GM12892 (cell line): ENCODE data around the gene REG4.
A peak's percentile ranks its signal among the peaks of the same experiment; 100 is the strongest.
"Not testable (repeated sequence)": the region's sequence is repeated elsewhere in the genome, so short reads cannot be mapped to it uniquely, and the experiment has no call there.

Experiments
- DNase-seq: peaks from one replicate; pipeline ENCODE4 v3.0.0; 2011; ENCODE audit not compliant: insufficient read length
- FAIRE-seq: peaks from 2 replicates; lab custom pipeline; 2011; peaks lifted over from hg19 to GRCh38; lab: Jason Lieb, UNC
- POLR2A ChIP-seq: IDR thresholded peaks from 2 replicates; pipeline ENCODE4 v1.6.1; 2011; ENCODE audit warnings: low read depth, low read length, control low read depth
- POLR2AphosphoS5 ChIP-seq: IDR thresholded peaks from 2 replicates; pipeline ENCODE4 v1.6.1; 2011; ENCODE audit warnings: low read depth, low read length, control low read depth
- TAF1 ChIP-seq: IDR thresholded peaks from 2 replicates; pipeline ENCODE4 v1.6.1; 2011; ENCODE audit warnings: low read depth, mild to moderate bottlenecking, control low read depth, low read length, borderline replicate concordance

The REG4 gene

DNA sequence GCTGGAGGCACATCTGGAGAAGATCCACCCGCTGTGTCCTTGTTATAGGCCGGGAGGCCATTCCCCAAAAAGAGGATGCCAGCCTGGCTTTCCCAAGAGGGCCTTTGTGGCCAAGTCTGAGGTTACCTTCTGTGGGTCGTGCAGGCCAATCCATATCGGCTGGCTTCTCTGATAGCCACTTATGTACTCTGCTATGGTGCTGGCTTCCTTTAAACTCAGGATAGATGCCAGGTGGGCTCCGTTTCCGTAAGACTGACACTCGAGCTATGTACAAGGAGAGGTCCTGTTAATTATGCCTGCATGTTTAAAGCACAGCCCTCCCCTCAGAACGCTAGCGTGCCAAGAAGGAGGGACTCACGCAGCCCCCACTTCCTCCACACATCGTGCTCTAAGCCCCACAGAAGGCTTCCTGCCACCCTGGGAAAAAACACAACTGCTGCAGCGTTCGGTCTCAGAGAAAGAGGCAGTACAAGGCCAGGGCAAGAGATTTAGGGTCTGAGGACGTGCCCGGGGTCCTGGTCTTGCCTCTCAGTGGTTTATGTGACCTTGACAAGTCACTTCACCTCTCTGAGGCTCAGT, 11.6 kb downstream of the REG4 start:
- DNase-seq (no peak), FAIRE-seq (no peak)
- TF ChIP-seq POLR2A = no peak
- TF ChIP-seq POLR2AphosphoS5 = no peak
- TF ChIP-seq TAF1 = no peak

DNA sequence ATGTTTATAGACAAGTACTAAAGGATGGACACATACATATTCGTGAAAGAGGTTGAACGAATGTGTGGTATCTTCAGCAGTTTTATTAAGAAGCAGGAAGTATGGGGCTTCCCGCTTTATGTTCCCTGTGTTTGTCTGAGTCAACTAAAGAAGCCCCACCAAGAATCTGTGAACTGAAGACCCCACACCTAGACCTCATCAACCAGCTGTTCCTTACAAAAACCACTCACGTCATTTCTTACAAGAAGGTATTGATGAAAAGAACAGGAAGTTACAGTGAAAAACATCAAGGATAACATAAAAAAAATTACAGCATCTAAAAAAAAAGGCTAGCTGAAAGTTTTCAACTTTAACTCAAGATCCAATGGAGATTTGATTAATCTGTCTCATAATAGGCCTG, 12.3 kb downstream of the REG4 start:
- DNase-seq (no peak), FAIRE-seq (no peak)
- TF ChIP-seq TAF1 = no peak
- TF ChIP-seq POLR2AphosphoS5 = no peak
- TF ChIP-seq POLR2A = no peak

DNA sequence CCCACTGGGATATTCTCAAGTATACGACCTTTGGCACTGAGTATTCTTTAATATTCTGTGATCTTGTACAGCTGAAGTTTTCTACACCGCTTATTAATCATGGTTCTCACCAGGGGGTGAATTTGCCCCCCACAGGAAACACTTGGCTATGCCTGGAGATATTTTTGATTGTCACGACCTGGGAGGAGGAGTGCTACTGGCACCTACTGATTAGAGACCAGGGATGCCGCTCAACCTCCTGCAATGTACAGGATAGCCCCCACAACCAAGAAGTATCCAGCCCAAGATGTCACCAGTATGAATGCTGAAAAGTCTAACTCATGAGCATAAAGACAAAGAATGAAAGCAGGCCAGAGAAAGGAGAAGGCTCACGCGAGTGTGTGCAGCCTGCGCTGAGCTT, 13.7 kb downstream of the REG4 start:
- no peak for TF ChIP-seq POLR2A
- TF ChIP-seq TAF1 = no peak
- no peak for TF ChIP-seq POLR2AphosphoS5
- FAIRE-seq (no peak), DNase-seq (no peak)

DNA sequence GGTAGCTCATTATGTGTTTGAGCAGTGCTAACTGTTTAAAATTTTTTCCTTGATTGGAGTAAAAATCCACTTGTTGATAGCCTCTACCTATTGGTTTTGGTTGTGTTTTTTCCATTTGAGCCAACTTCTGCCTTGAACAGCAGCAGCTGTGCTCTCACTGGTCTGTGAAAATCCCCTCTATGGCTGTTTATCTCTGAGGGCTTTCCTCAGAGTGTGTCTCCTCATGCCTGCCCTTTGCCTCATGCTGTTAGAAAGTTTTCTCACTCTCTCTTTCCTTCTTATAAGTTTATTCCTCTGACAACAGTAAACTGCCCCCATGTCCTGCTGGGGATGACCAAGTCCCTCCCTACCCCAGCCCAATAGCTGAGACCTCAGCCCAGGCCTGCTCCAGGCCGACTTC, 14.1 kb downstream of the REG4 start:
- no peak for TF ChIP-seq POLR2AphosphoS5
- TF ChIP-seq TAF1 = no peak
- TF ChIP-seq POLR2A = no peak
- FAIRE-seq = no peak
- DNase-seq = no peak

DNA sequence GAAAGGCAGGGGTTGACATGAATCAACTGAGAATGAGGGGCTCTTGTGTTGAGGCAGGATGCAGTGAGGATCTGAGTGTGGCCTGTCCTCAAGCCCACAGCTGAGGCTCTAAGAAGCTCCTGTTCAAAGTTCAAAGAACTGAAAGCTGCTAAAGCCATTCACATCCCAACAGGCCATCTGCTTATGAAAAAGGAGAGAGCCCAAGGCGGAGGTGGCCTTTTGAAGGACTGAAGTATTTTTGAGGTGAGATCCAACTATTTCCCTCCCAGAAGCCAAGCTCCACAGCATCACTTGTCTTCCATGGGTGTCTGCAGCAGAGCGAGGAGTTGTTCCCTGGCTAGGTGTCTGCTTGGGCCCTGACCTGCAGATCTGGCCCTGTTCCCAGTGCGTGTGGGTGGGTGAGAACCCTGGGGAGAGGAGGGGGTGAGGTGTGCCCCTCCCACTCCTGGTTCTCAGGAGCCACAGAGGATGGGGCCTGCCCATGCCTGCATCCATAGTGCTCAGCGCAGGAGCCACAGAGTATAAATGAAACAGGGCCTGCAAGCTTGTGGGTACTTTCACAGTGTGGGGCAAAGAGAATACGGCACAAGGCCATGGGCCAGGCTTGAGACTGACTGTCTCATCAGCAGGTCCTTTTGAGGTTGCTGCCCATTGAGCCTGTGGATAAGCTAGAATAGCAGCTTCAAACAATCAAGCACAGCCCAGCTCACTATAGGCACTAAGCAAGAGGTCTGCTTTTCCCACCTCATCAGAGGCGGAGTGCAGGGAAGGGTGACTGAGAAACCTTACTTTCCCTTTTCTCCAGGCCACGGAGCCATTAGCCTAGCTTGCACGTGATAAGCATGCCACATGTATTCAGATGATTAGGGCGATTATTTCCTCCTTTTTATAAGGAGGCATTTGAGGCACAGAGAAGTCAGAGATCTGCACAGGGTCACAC, 15.7 kb downstream of the REG4 start:
- TF ChIP-seq POLR2A = no peak
- TF ChIP-seq POLR2AphosphoS5 = no peak
- TF ChIP-seq TAF1 = no peak
- DNase-seq (no peak), FAIRE-seq (no peak)

DNA sequence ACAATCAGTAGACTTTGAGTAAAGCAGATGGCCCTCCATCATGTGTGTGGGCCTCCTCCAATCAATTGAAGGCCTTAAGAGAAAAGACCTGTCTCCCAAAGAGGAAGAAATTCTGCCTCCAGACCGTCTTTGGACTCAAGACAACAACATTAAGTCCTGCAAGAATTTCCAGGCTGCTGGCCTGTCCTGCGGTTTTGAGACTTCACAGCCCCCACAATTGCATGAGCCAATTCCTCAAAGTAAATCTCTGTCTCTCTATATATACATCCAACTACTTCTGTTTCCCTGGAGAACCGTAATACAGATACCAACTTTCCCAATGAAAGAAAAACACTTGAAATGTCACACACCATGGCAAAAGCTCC, 16.4 kb downstream of the REG4 start:
- TF ChIP-seq TAF1 (no peak), POLR2A (no peak), POLR2AphosphoS5 (no peak)
- no peak for FAIRE-seq
- no peak for DNase-seq

DNA sequence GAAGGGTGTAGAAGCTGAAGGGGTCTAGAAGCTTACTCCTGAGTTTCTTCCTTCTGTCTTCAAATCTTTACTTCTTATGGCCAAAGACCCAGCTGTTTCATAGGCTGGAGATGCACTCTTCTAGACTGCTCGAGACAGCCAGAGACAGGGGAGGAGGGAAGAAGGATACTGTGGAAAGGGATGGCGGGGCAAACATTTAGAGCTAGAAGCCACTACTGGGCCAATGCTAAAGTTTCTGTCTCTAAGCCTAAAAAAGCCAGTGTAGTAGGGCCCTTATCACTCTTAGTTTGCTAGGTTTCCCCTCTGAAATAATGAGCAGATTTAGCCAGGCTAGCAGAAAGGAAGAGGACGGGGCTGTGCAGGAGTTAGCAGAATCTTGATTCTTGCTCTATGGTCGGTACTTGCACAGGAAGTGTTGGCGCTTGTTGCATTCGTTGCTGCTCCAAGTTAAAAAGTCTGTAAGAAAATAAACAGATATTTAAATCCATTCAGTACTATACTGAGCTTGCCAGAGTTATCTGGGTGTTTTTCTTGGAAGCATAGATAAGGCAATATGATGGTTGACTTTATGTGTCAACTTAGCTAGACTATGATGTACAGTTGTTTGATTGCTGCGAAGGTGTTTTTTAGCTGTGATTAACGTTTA, 16.9 kb downstream of the REG4 start:
- FAIRE-seq = no peak
- TF ChIP-seq TAF1 (no peak), POLR2A (no peak), POLR2AphosphoS5 (no peak)
- DNase-seq = no peak

DNA sequence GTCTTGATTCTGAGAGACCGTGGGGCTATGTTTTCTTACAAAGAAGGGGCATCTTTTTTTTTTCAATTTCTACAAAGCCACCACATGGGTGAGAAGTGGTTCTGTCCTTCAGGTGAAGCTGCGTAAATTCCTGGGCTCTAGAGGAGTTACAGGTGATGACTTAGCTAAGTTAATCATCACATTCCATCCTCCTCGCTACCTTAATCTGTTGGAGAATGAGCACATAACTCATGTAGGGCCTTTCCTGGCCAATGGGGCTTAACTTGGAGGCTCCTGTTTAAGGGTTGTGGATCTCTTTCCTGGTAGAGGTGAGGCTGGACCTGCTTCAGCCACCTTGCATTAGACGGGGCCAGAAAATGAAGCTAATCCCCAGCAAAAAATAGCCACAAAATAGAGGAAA, 19.9 kb downstream of the REG4 start:
- no peak for FAIRE-seq
- TF ChIP-seq POLR2AphosphoS5 (no peak), POLR2A (no peak), TAF1 (no peak)
- DNase-seq = no peak

DNA sequence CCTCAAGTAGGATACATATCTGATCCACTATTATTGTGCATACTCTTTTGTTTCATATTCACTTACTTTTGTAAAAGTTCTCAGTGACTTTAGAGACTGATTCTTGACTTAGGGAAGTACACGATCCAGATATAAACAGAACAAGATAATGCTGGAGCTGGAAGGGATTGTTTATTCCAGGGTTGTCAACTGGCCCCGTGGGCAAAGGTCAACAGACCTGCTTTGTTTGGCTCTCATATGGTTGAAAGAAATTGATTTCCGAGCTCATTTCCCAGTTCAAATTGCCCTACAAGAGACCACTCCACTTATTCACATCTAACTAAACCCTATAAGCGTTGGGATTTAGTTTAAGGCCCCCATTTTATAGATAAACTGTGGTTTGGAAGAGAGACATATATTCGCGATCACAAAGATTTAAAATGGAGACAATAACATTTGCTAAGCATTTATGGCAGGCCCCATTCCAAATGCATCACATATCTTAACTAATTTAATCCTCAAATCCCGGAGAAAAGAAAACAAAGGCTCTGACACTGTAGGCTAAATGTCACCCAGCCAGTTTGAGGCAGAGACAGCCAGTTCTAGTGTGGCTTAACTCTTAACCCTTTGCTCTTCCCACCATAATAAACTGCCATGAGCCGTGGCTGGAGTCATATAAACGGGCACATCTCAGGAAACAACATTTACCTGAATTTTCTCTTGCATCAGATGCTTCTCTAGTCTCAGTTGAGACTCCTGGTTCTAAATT, 20.6 kb downstream of the REG4 start:
- no peak for FAIRE-seq
- TF ChIP-seq POLR2AphosphoS5 (no peak), TAF1 (no peak), POLR2A (no peak)
- DNase-seq = no peak

DNA sequence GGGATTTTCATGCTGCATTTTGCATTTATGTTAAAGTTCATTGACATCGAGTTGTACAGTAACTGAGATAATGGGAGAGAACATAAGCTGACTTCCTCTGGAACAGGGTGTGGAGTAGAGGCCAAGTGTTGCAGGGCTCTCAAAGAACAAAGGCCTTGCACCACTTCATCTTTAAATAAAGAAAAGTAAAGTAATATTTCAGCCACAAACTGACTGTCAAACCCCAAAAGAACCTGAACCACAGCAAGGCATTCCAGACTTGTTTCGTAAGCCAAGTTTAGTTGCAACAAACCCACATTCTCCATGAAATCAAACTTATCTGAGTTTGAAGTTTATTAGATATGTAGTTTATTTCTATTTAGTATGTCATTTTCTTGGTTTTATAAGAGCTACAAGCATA, 23.5 kb downstream of the REG4 start:
- no peak for TF ChIP-seq POLR2A
- TF ChIP-seq POLR2AphosphoS5 = no peak
- FAIRE-seq (peak; percentile 30), DNase-seq (no peak)

DNA sequence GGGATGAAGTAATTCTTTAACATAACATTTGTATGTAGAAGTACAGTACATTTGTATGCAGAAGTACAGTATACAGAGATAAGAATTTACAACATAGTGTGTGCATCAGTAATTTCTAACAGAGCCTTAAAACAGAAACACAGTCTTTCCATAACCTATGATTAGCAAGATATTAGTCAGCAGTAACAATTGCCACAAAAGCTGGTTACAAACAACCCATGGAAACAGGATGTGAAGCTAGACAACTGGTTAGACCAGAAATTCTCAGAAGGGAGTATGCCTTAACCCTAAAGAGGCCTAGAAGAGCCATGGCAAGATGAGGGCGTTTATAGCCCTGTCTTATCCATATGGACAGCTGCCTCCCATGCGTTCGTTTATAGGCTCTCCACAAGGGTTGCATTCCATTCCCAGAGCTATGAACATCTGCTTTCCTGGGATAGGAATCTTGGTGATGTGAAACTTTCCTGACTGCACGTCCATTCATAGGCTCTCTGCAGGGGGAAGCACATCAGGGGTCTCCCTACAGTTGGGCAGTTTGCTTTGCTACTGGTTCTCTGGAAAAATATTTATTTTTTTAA, 24.7 kb downstream of the REG4 start:
- DNase-seq, FAIRE-seq: not testable (repeated sequence)

DNA sequence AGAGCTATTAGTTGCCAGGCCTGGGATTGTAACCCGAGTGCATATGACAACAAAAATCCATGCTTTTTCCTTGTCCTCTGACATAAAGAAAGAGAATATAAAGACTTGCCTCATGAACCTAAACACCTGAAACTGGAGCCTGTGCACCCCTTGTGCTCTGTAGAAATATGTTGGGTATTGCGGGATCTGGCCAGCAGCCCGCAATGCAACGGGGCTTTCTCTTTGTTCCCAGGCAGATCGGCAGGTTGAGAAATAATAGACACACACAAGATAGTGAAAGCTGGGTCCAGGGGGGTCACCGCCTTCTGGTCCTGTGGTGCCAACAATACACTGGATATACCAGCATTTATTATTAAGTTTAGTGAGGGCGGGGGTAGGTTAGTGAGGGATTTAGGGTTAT, 25.2 kb downstream of the REG4 start:
- DNase-seq, FAIRE-seq: not testable (repeated sequence)
